Stimulated activated naive CD8-positive, alpha-beta T cell treated with anti-CD3 and anti-CD28 coated beads, Interleukin-15, amount 100 ng/mL, for 72 hours (primary cell): ENCODE measurements around the gene PET100.

ENCODE experiments used
- ATAC-seq: fragments of 150-1000 bp; cut with Tn5 transposase; 2 replicates; pipeline ENCODE4 v1.10.0; 2021; ENCODE audit warnings: mild to moderate bottlenecking, moderate library complexity
- DNase-seq, 2 donors: peaks; one replicate each; pipeline ENCODE4 v3.0.0; 2021 to 2022
- H3K27ac Mint-ChIP-seq, 2 donors: one replicate each; pipeline ENCODE4 v1.8.0; 2022; ENCODE audit warnings: mild to moderate bottlenecking in 2 of 2, mixed read lengths in 2 of 2, moderate library complexity in 2 of 2
- H3K27me3 Mint-ChIP-seq: one replicate; pipeline ENCODE4 v1.8.0; 2022; ENCODE audit warnings: mixed read lengths
- H3K4me1 Mint-ChIP-seq: one replicate; pipeline ENCODE4 v1.8.0; 2022; ENCODE audit warnings: mild to moderate bottlenecking, mixed read lengths
- H3K4me3 Mint-ChIP-seq, 2 donors: one replicate each; pipeline ENCODE4 v1.8.0; 2022; ENCODE audit warnings: mild to moderate bottlenecking in 2 of 2, mixed read lengths in 2 of 2, moderate library complexity in 1 of 2
- H3K9me3 Mint-ChIP-seq, 2 donors: one replicate each; pipeline ENCODE4 v1.8.0; 2022; ENCODE audit warnings: mixed read lengths in 2 of 2

The PET100 gene

GRCh38 chr19:7607212-7607873, 22.2 kb upstream of the PET100 start:
- Mint-ChIP-seq H3K27me3 (peaks cover 32% of the 10 kb centered on the region), H3K9me3 (peaks cover 0 to 7% of the 10 kb centered on the region in 2 donors), H3K4me3 (no peak overlapping the region), H3K4me1 (peaks cover 6% of the 10 kb centered on the region), H3K27ac (no peak overlapping the region)
- no peak for DNase-seq
- no peak for ATAC-seq

GRCh38 chr19:7607874-7608560, 21.6 kb upstream of the PET100 start:
- no peak for ATAC-seq
- no peak overlapping the region for H3K4me3 Mint-ChIP-seq
- H3K4me1 Mint-ChIP-seq = peaks cover 6% of the 10 kb centered on the region
- peaks cover 29% of the 10 kb centered on the region for H3K27me3 Mint-ChIP-seq
- no peak for DNase-seq
- peaks cover 0 to 7% of the 10 kb centered on the region in 2 donors for H3K9me3 Mint-ChIP-seq
- no peak overlapping the region for H3K27ac Mint-ChIP-seq

DNA sequence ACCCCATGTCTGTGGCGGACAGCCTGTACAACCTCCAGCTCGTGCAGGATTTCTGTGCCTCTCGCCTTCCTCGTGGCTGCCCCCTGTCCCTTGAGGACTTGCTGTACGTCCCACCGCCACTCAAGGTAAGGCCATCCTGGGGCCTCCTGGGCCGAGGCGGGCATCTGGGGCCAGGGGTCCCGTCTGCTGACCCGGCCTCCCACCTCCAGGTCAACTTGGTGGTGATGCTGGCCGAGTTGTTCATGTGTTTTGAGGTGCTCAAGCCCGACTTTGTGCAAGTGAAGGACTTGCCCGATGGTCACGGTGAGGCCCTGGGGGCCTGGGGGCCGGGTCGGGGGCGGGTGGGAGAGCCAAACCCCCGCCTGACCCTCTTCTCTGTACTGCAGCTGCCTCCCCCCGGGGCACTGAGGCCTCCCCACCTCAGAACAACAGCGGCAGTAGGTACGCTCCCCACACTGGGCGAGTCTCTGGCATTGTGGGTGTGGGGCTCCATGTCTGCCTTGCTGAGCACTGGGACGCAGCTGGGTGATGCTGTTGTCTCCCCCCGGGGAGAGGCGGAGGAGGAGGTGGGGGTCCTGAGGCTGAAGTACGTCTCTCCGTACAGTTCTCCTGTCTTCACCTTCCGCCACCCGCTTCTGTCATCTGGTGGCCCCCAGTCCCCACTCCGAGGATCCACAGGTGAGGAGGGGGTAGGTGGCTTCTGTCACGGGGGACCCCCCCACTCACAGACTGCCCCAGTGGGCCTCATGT, 18.9 kb upstream of the PET100 start:
- DNase-seq = no peak
- peaks cover 0 to 2% of the 10 kb centered on the region in 2 donors for H3K9me3 Mint-ChIP-seq
- H3K27me3 Mint-ChIP-seq = peaks cover 10% of the 10 kb centered on the region
- H3K4me1 Mint-ChIP-seq = peaks cover 2% of the 10 kb centered on the region
- H3K4me3 Mint-ChIP-seq = no peak overlapping the region
- no peak for ATAC-seq
- H3K27ac Mint-ChIP-seq = no peak overlapping the region

DNA sequence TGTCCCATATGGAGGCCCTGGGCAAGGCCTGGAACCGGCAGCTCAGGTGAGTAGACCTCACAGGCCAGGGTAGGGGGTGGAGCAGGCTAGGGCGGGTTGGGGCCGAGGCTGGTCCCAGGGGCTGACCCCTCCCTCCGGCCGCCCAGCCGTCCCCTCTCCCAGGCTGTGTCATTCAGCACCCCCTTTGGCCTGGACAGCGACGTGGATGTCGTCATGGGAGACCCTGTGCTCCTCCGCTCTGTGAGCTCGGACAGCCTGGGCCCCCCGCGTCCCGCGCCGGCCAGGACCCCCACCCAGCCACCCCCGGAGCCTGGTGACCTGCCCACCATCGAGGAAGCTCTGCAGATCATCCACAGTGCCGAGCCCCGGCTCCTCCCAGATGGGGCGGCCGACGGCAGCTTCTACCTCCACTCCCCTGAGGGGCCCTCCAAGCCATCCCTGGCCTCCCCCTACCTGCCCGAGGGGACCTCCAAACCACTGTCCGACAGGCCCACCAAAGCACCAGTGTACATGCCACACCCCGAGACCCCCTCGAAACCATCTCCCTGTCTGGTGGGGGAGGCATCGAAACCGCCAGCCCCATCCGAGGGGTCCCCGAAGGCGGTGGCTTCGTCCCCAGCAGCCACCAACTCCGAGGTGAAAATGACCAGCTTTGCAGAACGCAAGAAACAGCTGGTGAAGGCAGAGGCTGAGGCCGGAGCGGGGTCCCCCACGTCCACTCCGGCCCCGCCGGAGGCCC, 17.9 kb upstream of the PET100 start:
- H3K9me3 Mint-ChIP-seq = no peaks in the 10 kb centered on the region
- peak overlapping the region in 1 of 2 donors; percentile 82 for H3K27ac Mint-ChIP-seq
- H3K27me3 Mint-ChIP-seq = peaks cover 3% of the 10 kb centered on the region
- ATAC-seq = no peak
- DNase-seq = no peak
- H3K4me1 Mint-ChIP-seq = no peaks in the 10 kb centered on the region
- no peak overlapping the region for H3K4me3 Mint-ChIP-seq

- H3K4me1 Mint-ChIP-seq = no peaks in the 10 kb centered on the region
- H3K27ac Mint-ChIP-seq = peak overlapping the region in 1 of 2 donors; percentile 82
- no peak for DNase-seq
- ATAC-seq = no peak
- H3K27me3 Mint-ChIP-seq = no peaks in the 10 kb centered on the region
- H3K4me3 Mint-ChIP-seq = no peak overlapping the region
- no peaks in the 10 kb centered on the region for H3K9me3 Mint-ChIP-seq
Measured at GRCh38 chr19:7612282-7613274, 17.0 kb upstream of the PET100 start.

DNA sequence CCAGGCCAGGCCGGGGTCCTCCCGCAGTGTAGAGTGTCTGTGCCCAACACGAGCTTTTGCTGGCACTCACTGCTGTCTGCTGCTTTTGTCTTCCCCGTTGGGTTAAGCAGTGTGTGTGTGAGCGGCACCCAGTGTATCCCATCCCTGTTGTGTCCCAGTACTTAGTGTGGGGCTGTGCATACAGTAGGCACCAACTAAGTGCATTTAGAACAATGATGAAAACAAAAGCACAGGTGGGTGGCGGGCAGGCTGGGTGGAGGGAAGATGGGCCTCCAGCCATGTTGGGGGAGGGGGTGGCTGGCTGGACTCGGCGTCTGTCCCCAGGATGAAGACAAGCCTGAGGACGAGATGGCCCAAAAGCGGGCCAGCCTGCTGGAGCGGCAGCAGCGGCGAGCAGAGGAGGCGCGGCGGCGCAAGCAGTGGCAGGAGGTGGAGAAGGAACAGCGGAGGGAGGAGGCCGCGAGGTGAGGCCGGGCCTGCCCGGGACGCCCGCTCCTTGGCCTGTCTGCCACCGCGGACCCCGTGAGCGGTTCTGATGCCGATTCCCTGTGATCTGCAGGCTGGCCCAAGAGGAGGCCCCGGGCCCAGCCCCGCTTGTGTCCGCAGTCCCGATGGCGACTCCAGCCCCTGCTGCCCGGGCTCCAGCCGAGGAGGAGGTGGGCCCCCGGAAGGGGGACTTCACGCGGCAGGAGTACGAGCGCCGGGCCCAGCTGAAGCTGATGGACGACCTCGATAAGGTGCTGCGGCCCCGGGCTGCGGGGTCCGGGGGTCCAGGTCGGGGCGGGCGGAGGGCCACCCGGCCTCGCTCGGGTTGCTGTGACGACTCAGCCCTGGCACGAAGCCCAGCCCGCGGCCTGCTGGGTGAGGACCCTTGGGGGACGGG, 14.5 kb upstream of the PET100 start:
- no peak for ATAC-seq

DNA sequence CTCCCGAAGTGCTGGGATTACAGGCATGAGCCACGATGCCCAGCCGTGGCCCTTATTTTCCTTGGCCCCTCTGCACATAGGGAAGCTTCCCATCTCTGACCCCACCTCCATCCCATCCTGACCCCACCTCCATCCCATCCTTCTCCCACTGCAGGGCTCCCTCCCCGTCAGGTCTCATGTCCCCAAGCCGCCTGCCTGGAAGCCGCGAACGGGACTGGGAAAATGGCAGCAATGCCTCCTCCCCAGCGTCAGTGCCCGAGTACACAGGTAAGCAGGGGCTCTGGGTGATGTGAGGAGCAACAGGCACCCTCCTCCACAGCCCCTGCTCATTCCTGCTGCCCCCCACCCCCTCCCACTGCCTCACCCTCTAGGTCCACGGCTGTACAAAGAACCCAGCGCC, 12.4 kb upstream of the PET100 start:
- Mint-ChIP-seq H3K27ac (no peak overlapping the region), H3K9me3 (no peaks in the 10 kb centered on the region), H3K4me1 (no peaks in the 10 kb centered on the region), H3K27me3 (no peaks in the 10 kb centered on the region), H3K4me3 (no peak overlapping the region)
- no peak for ATAC-seq
- no peak for DNase-seq

More for the DNA sequence above, 14.5 kb upstream of the PET100 start:
- no peak for DNase-seq
- H3K27me3 Mint-ChIP-seq = no peaks in the 10 kb centered on the region
- no peaks in the 10 kb centered on the region for H3K9me3 Mint-ChIP-seq
- H3K27ac Mint-ChIP-seq = peak overlapping the region in 1 of 2 donors; percentile 88
- no peaks in the 10 kb centered on the region for H3K4me1 Mint-ChIP-seq
- H3K4me3 Mint-ChIP-seq = no peak overlapping the region

GRCh38 chr19:7617735-7618134, 11.9 kb upstream of the PET100 start:
- H3K27me3 Mint-ChIP-seq = no peaks in the 10 kb centered on the region
- ATAC-seq (no peak), DNase-seq (no peak)
- H3K9me3 Mint-ChIP-seq = no peaks in the 10 kb centered on the region
- H3K4me1 Mint-ChIP-seq = no peaks in the 10 kb centered on the region
- H3K27ac Mint-ChIP-seq = peak overlapping the region in 1 of 2 donors; percentile 34
- H3K4me3 Mint-ChIP-seq = no peak overlapping the region

DNA sequence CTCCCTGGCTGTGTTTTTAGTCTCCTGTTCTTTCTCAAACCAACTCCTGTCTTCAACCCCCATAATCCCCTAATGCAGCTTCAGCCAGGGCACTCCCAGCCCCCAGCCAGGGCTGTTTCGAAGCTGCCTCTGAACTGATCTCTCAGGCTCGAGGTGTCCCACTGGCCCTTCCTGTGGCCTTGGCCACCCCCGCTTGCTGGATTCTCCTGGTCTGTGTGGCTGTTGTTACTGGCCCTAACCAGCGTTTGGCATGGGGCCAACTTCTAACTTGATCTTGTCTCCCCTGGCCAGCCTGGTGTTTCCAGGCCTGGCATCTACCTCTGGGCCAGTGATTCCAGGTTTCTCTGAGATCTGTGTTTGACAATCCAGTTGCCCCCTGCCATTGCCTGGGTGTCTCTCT, 11.2 kb upstream of the PET100 start:
- H3K4me3 Mint-ChIP-seq = no peak overlapping the region
- ATAC-seq (no peak), DNase-seq (no peak)
- H3K27me3 Mint-ChIP-seq = no peaks in the 10 kb centered on the region
- no peaks in the 10 kb centered on the region for H3K9me3 Mint-ChIP-seq
- H3K27ac Mint-ChIP-seq = peak overlapping the region in 1 of 2 donors; percentile 2
- no peaks in the 10 kb centered on the region for H3K4me1 Mint-ChIP-seq

GRCh38 chr19:7618771-7619510, 10.7 kb upstream of the PET100 start:
- Mint-ChIP-seq H3K9me3 (no peaks in the 10 kb centered on the region), H3K27me3 (no peaks in the 10 kb centered on the region), H3K27ac (peak overlapping the region in 1 of 2 donors; percentile 2), H3K4me1 (no peaks in the 10 kb centered on the region), H3K4me3 (no peak overlapping the region)
- ATAC-seq = no peak
- no peak for DNase-seq

DNA sequence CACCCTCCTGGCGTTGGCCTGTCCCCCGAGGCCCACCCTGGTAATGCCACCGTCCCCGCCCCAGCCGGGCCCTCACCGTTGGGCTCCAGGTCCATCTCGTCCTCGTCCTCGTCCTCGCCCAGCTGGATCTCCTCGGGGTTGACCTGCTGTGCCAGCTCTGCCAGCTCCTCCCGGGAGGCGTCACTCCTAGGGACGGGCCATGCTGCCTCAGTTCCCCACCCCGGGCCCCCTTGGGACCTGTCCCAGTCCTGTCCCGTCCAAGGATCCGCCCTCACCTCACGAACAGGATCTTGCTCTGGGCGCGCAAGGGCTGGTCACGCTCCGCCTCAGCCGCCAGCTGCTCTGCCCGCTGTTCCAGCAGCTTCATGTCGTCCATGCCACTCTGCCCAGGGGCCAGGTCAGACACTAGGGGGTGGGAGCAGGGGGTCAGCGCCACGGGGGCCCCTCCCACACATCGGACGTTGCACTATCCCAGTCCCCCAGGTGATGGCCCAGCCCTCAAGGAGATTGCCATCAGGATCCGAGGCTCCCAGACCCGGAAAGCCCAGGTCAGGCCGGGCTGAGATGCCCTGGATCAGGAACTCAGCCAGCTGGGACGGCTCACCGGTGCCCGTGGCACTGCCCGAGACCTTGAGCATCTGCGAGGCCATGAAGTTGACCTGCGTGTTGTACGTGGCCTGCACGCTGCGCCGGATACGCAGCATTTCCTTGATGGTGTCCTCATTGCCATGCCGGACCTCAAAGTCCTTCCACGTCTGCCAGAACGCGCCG, 9.7 kb upstream of the PET100 start:
- ATAC-seq (no peak), DNase-seq (no peak)
- Mint-ChIP-seq H3K27me3 (no peaks in the 10 kb centered on the region), H3K4me3 (no peak overlapping the region), H3K9me3 (no peaks in the 10 kb centered on the region), H3K4me1 (no peaks in the 10 kb centered on the region), H3K27ac (no peak overlapping the region)

GRCh38 chr19:7620442-7621412, 8.9 kb upstream of the PET100 start:
- Mint-ChIP-seq H3K9me3 (no peaks in the 10 kb centered on the region), H3K4me3 (no peak overlapping the region), H3K27ac (peak overlapping the region in 1 of 2 donors; percentile 63), H3K4me1 (no peaks in the 10 kb centered on the region), H3K27me3 (no peaks in the 10 kb centered on the region)
- ATAC-seq (no peak), DNase-seq (no peak)
